Memory B cell (primary cell): ENCODE measurements around the gene TRANK1.
"Not testable (repeated sequence)": the region's sequence is repeated elsewhere in the genome, so short reads cannot be mapped to it uniquely, and the experiment has no call there.

Experiments
- ATAC-seq: fragments of 150-1000 bp; cut with Tn5 transposase; 2 replicates; pipeline ENCODE4 v1.10.0; 2021; ENCODE audit warnings: low read depth, mild to moderate bottlenecking, moderate library complexity
- DNase-seq, 2 donors: peaks; one replicate each; pipeline ENCODE4 v3.0.0; 2022; ENCODE audit warnings: low spot score in 2 of 2
- H3K27ac Mint-ChIP-seq: one replicate; pipeline ENCODE4 v1.8.0; 2022; ENCODE audit warnings: mild to moderate bottlenecking, moderate library complexity, mixed read lengths
- H3K27me3 Mint-ChIP-seq: one replicate; pipeline ENCODE4 v1.8.0; 2022; ENCODE audit warnings: mixed read lengths
- H3K36me3 Mint-ChIP-seq: one replicate; pipeline ENCODE4 v1.8.0; 2022; ENCODE audit warnings: mild to moderate bottlenecking, mixed read lengths
- H3K4me1 Mint-ChIP-seq: one replicate; pipeline ENCODE4 v1.8.0; 2022; ENCODE audit warnings: mixed read lengths
- H3K4me3 Mint-ChIP-seq: one replicate; pipeline ENCODE4 v1.8.0; 2022; ENCODE audit warnings: mild to moderate bottlenecking, moderate library complexity, mixed read lengths
- H3K9me3 Mint-ChIP-seq: one replicate; pipeline ENCODE4 v1.8.0; 2022; ENCODE audit warnings: mixed read lengths

The TRANK1 gene

DNA sequence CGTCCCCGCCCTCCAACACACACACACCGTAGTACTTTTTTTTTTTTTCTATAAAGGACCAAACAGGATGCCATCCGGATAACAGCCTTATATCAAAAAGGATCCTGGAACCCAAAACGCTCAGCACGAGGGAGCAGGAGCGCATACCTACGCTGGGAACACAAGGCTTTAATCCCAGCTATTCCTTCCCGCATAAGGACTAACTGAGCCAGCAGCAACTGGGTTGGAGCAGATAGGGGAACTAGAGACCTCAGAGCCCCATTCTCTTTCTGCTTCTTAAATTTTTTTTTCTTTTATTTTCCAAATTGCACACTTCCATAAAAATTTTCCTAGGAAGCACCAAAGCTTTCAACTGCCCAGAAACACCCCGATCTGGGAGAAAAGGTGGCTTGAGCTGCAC is 1.3 kb downstream of the TRANK1 start:
- no peak for ATAC-seq
- H3K27me3 Mint-ChIP-seq: no peaks in the 10 kb centered on the region
- no peak for DNase-seq
- peaks cover 9% of the 10 kb centered on the region for H3K36me3 Mint-ChIP-seq
- H3K9me3 Mint-ChIP-seq: peaks cover 3% of the 10 kb centered on the region
- H3K27ac Mint-ChIP-seq: no peak overlapping the region
- H3K4me3 Mint-ChIP-seq: peak overlapping the region; percentile 86
- peaks cover 15% of the 10 kb centered on the region for H3K4me1 Mint-ChIP-seq

DNA sequence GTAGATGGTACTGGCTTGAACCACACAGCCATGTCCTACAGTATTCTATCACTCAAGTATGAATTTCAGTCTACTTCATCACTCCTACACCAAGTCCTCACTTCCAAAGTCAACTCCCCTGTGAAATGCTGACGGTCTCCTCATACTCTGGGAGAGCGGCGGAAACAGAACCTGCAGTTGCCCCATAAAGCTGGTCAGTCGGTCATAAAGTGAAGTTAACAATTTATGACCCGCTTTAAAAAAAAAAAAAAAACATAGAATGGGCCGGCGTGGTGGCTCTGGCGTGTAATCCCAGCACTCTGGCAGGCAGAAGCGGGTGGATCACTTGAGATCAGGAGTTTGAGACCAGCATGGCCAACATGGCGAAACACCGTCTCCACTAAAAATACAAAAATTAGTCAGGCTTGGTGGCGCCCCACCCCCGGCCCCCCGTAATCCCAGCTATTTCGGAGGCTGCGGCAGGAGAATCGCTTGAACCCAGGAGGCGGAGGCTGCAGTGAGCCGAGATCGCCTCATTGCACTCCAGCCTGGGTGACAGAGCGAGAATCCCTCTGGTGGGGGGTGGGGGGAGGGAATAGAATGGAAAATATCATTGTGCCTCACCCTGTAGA is 2.1 kb downstream of the TRANK1 start:
- Mint-ChIP-seq H3K4me3 (no peak overlapping the region), H3K36me3 (peaks cover 5% of the 10 kb centered on the region), H3K27ac (no peak overlapping the region), H3K9me3 (peaks cover 3% of the 10 kb centered on the region), H3K4me1 (peaks cover 17% of the 10 kb centered on the region), H3K27me3 (no peaks in the 10 kb centered on the region)
- DNase-seq (no peak), ATAC-seq (no peak)

DNA sequence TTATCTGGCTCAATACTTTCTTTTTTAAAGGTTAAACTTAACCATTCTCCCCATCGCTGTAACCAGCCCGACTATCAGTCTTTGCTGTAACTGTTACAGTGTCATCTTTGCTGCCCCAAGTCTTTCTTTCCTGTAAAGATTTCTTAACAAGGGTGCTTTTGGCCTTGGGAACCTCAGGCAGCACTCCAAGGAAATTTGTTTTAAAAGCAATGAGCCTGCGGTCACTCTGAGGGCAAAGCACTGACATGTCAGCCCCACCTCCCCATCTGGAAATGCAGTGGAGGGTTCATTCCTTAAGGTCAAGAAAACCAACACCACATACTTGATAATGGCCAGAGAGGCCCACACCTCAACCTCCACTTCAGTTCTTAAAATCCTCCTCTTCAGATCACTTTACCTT is 3.2 kb downstream of the TRANK1 start:
- Mint-ChIP-seq H3K27me3 (no peaks in the 10 kb centered on the region), H3K9me3 (no peaks in the 10 kb centered on the region), H3K27ac (no peak overlapping the region), H3K4me1 (peaks cover 17% of the 10 kb centered on the region), H3K36me3 (peaks cover 3% of the 10 kb centered on the region), H3K4me3 (no peak overlapping the region)
- DNase-seq (no peak), ATAC-seq (no peak)

DNA sequence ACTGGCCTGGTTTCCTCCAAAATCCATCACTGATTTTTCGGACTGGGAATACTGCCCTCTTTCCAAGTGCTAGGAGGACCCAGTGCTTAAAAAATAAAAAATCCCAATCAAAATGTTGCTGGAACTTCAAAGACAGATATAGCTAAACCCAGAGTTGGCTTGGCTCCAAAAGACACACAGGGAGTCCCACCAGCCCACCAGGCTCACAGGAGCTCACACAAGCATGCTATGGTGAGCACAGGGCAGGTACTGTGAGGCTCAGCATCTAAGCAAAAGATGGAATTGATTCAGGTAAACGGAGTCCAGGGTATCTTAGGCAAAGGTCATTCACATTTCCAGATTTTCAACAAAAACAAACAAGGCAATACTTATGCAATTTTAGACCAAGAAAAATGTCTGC is 3.7 kb downstream of the TRANK1 start:
- H3K36me3 Mint-ChIP-seq: peaks cover 3% of the 10 kb centered on the region
- no peaks in the 10 kb centered on the region for H3K9me3 Mint-ChIP-seq
- H3K27me3 Mint-ChIP-seq: no peaks in the 10 kb centered on the region
- H3K4me3 Mint-ChIP-seq: no peak overlapping the region
- DNase-seq (no peak), ATAC-seq (no peak)
- no peak overlapping the region for H3K27ac Mint-ChIP-seq
- peaks cover 17% of the 10 kb centered on the region for H3K4me1 Mint-ChIP-seq

DNA sequence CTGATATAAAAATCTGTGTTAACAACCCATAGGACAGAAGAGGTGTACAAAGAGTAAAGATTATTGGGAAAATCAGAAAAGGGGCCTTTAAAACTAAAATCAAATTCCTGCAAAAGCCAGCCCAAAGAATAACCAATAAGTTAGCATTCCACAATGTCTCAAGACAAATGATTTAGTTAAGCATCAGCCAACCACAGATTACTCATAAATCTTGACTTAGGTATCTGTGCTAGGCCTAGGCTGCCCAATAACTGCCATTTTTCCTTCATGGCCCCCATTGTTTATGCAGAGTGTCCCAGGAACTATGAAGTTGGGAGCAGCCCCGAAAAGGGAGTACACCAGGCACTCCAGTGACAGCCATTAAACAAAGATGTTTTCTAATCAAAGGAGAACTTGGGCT is 7.4 kb downstream of the TRANK1 start:
- no peak for DNase-seq
- no peak overlapping the region for H3K27ac Mint-ChIP-seq
- peaks cover 10% of the 10 kb centered on the region for H3K4me1 Mint-ChIP-seq
- H3K9me3 Mint-ChIP-seq: no peaks in the 10 kb centered on the region
- no peaks in the 10 kb centered on the region for H3K27me3 Mint-ChIP-seq
- no peak for ATAC-seq
- H3K4me3 Mint-ChIP-seq: no peak overlapping the region
- H3K36me3 Mint-ChIP-seq: peaks cover 3% of the 10 kb centered on the region

DNA sequence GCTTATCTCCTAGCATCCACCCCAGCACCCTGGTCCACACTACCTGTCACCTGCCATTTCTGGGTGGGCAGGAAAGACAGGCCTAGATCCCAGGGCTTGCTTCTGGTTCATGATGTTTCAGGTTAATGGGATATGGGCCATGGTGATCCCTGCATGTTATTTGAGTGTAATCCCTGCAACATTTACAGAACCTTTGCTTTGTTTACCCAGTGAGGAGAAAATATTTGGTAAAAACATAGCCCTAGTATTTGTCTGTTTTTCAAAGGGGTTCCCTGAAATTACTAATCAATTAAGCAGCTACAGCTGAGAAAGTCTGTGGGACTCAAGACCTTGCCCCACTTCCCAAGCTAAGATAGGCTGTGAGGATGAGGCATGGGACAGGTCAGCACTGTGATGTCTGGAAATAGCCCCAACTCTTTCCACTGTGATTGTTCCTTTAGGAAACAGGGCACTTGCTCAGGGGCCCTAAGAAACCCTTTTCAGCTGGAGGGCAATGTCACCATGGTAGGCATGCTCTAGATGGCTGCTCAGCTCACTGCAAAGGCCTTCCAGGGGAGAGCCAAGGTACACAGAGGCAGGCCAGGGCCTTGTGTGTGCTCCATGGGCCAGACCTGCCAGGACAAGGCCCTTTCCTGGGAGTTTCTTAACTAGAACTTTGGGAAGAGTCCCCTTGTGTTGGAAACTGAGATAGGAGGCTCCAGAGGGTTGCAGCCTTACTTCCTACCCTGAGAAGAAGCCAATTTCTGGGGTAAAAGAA is 11.1 kb downstream of the TRANK1 start:
- H3K27me3 Mint-ChIP-seq: no peaks in the 10 kb centered on the region
- no peak for DNase-seq
- no peak overlapping the region for H3K4me3 Mint-ChIP-seq
- no peaks in the 10 kb centered on the region for H3K9me3 Mint-ChIP-seq
- H3K27ac Mint-ChIP-seq: peak overlapping the region; percentile 50
- ATAC-seq: no peak
- peaks cover 2% of the 10 kb centered on the region for H3K36me3 Mint-ChIP-seq
- H3K4me1 Mint-ChIP-seq: peaks cover 10% of the 10 kb centered on the region

DNA sequence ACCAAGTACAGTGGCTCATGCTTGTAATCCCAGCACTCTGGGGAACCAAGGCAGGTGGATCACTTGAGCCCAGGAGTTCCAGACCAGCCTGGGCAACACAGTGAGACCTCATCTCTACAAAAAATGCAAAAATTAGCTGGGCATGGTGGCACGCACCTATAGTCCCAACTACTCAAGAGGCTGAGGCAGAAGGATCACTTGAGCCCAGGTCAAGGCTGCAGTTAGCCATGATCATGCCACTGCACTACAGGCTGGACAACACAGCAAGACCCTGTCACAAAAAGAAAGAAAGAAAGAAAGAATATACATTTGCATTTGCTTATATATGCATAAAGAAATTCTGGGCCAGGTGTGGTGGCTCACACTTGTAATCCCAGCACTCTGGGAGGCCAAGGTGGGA is 13.4 kb downstream of the TRANK1 start:
- not testable (repeated sequence) for H3K9me3 Mint-ChIP-seq, ATAC-seq, DNase-seq, H3K36me3 Mint-ChIP-seq, H3K27ac Mint-ChIP-seq, H3K4me3 Mint-ChIP-seq, H3K27me3 Mint-ChIP-seq
- H3K4me1 Mint-ChIP-seq: peaks cover 12% of the 10 kb centered on the region

DNA sequence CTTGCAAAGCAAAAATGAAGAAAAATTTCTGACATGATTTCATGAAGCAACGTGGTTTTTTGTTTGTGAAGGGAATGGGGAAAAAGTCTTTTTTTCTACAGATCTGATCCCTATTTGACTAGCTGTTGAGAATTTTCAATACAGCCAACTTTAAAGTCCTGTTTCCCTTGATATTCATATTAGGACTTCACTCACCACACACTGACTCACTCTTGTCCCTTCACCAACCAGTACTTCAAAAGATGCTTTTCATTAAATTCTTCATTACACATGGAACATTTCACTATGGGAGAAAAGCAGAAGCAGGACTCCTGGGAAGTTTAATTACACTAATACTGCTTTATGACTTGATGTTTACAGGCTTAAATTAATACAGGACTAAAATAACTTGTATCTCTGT is 16.6 kb downstream of the TRANK1 start:
- H3K4me1 Mint-ChIP-seq: peaks cover 40% of the 10 kb centered on the region
- H3K27me3 Mint-ChIP-seq: no peaks in the 10 kb centered on the region
- DNase-seq (no peak), ATAC-seq (no peak)
- no peaks in the 10 kb centered on the region for H3K9me3 Mint-ChIP-seq
- H3K27ac Mint-ChIP-seq: peak overlapping the region; percentile 23
- H3K4me3 Mint-ChIP-seq: no peak overlapping the region
- peaks cover 5% of the 10 kb centered on the region for H3K36me3 Mint-ChIP-seq

DNA sequence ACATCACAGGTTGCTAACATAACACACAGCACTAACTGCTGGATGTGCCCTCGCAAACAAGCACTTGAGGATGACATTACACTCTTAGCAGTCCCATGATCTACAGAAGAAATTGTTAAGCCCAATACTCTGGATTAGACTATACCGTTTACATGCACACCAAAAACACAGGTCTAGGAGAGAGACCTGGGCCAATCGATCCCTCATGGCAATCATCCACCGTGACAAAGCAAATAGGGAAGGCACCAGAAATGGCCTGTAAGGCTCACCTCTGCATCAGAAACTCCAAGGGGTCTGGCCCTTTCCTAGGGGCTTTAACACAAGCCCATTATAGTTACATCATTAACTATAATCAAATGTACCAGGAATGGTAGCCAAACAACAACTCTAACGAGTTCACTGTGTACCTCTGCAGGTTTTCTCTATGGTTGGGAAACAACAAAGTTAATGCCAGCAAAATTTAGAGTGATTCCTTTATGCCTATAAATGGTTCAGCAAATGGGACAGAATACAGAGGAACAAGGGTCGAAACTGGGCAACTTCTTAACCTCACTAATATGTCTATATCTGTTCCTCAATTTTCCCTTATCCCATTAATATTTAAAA is 18.5 kb downstream of the TRANK1 start:
- H3K9me3 Mint-ChIP-seq: no peaks in the 10 kb centered on the region
- no peak for ATAC-seq

DNA sequence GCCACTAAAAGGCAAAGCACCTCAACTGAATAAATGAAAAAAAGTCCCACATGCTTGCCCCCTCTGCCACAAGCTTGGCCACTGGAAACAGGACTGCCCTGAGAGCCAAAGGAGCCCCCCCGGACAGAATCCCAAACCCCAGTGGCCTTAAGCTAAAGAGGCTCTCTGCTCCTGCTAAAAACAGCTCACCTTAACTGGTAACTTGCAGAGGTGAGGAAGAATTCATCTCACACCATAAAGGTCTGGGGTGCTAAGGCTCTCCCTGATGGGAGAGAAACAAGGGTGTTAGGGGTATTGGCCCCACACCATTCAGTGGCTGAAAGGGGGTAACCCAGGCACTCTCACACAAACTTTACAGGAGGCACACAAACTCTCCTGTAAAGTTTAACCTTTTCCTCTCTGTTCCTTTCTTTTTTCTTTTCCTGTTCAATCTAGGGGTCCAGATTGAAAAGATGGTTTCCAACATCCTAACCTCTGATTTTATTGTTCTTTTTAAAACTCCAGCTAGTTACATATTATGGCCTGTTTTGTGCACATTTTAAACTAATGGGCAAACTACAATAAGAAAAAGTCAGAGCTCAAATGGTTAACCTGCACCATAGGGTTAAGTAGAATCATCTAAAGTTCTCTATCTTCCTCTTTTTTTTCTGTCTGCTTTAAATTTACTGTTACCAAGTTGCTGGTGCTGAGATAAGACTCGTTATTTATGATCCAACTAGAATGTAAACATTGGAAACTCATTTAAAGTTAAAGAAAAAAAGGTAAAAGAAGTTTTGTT is 19.9 kb downstream of the TRANK1 start:
- peaks cover 8% of the 10 kb centered on the region for H3K9me3 Mint-ChIP-seq
- H3K27me3 Mint-ChIP-seq: no peaks in the 10 kb centered on the region
- peaks cover 15% of the 10 kb centered on the region for H3K36me3 Mint-ChIP-seq
- no peak for DNase-seq
- H3K27ac Mint-ChIP-seq: peak overlapping the region; percentile 76
- peak; percentile 70 for ATAC-seq
- H3K4me1 Mint-ChIP-seq: peaks cover 45% of the 10 kb centered on the region
- H3K4me3 Mint-ChIP-seq: peak overlapping the region; percentile 85

More for the DNA sequence above, 18.5 kb downstream of the TRANK1 start:
- Mint-ChIP-seq H3K27ac (no peak overlapping the region), H3K27me3 (no peaks in the 10 kb centered on the region), H3K4me1 (peaks cover 49% of the 10 kb centered on the region), H3K36me3 (peaks cover 5% of the 10 kb centered on the region), H3K4me3 (peak overlapping the region; percentile 85)
- no peak for DNase-seq

DNA sequence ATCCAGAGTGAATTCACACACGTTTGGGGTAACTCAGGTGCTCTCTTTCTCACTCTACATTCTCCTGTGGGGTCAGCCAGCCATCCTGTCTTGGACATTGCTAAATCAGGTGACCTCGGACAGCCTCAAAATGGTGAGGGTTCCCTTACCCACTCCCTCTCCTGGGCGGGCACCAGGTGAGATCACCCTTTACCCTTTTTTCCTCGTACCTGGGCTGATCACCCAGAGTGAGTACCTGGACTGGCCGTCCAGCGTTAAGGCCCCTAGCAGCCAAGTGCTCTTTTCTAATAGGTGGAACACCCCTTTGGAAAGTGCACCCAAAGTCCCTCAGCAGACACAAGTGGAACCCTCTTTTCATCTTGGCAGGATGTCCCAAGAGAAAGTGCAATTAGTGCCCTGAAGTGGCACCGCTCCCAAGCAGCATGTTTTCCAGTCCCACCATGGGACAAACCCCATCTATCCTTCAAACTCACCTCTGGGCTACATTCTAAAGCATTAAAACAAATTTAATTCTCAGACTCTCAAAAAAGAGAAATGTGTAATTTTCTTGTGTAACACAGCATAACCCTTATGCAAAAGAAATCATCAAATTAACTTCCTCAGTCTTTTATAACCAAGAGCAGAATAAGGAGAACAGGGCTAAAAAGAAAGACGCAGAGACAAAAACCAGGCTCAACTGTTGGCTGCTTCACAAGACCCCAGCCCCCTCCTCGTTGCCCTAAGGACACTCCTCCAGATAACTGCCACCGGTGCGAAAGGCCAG is 20.7 kb downstream of the TRANK1 start:
- no peaks in the 10 kb centered on the region for H3K27me3 Mint-ChIP-seq

DNA sequence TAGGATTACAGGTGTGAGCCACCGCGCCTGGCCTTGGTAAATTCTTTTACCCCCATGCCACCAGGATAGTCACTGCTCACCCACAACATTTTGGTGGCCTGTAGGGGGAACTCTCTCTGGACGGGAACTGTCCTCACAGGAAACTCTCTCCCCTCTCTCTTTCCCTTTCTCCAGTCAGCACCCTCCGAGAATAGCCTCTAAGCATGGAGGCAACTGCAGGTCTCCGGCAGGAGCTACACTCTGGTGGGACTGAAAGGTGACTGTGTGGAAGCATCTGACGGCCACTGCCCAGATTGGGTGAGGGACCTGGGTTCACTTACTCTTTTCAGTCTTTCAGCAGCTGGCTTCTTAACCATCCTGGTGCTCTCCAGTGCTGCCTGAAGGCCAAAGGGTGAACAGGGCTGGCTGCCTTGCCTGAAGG is 21.3 kb downstream of the TRANK1 start:
- Mint-ChIP-seq H3K27me3 (no peaks in the 10 kb centered on the region), H3K36me3 (peaks cover 12% of the 10 kb centered on the region), H3K4me1 (peaks cover 48% of the 10 kb centered on the region), H3K9me3 (peaks cover 8% of the 10 kb centered on the region), H3K27ac (peak overlapping the region; percentile 76), H3K4me3 (peak overlapping the region; percentile 85)
- peak; percentile 25 for ATAC-seq
- DNase-seq: no peak

More for the DNA sequence above, 20.7 kb downstream of the TRANK1 start:
- Mint-ChIP-seq H3K4me3 (peak overlapping the region; percentile 85), H3K27ac (peak overlapping the region; percentile 76), H3K9me3 (peaks cover 8% of the 10 kb centered on the region), H3K4me1 (peaks cover 47% of the 10 kb centered on the region), H3K36me3 (peaks cover 12% of the 10 kb centered on the region)
- DNase-seq: no peak
- no peak for ATAC-seq

DNA sequence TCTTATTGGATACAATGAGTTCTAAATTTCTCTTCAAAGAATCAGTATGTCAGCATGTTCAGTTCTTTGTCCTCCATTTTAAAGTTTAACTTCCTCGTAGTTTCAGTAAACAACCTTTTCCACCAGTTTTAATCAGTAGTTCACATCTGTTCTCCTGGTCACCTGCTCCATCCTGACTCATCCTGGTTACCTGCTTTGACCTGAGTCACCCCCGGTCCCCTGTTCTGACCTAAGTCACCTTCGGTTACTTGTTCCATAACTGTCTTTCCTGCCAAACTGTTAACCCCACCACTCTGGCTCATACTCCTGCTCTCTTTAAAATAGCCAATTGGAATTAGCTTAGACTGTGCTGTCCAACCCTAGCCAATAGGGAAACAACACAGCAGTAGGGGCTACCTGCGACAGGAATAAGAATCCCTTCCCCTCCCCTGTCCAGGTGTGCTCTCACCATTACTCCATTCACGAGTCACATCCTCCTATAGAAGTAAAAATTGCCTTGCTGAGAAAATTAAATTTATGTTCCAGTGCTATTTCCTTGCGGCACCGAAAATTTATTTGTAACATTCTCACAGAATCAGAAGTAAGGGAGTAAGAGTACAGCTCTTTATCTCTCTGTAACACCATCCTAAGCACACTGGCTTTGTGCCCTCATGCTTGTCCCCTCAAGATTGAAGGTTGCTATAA is 23.8 kb downstream of the TRANK1 start:
- no peak overlapping the region for H3K4me3 Mint-ChIP-seq
- peaks cover 8% of the 10 kb centered on the region for H3K9me3 Mint-ChIP-seq
- ATAC-seq: no peak
- peaks cover 52% of the 10 kb centered on the region for H3K4me1 Mint-ChIP-seq
- no peak for DNase-seq
- H3K36me3 Mint-ChIP-seq: peaks cover 10% of the 10 kb centered on the region
- no peak overlapping the region for H3K27ac Mint-ChIP-seq
- no peaks in the 10 kb centered on the region for H3K27me3 Mint-ChIP-seq
